Occipital lobe (tissue), 3 donors: Measurements from ENCODE around the gene GALP. TPM values are rescaled to one million over a fixed set of nuclear protein-coding genes. Genes with fewer than 3 reads are reported as not detected.
"Not testable (repeated sequence)": the region's sequence is repeated elsewhere in the genome, so short reads cannot be mapped to it uniquely, and the experiment has no call there.

Source experiments
- DNase-seq: peaks from one replicate; lab custom pipeline; 2025; lab: John Stamatoyannopoulos, UW
- small RNA-seq: library from RNA; depleted of rRNA; stranded (forward); fragments of <200 nt; gene quantifications from one replicate; pipeline ENCODE3, GENCODE V24; 2014
- total RNA-seq: library from RNA; depleted of rRNA; stranded (reverse); fragments of >200 nt; gene quantifications from one replicate; pipeline ENCODE4 v1.2.3, GENCODE V29; 2014

GALP gene
- total RNA-seq, 1 donor from 2014 or later = not detected

DNA sequence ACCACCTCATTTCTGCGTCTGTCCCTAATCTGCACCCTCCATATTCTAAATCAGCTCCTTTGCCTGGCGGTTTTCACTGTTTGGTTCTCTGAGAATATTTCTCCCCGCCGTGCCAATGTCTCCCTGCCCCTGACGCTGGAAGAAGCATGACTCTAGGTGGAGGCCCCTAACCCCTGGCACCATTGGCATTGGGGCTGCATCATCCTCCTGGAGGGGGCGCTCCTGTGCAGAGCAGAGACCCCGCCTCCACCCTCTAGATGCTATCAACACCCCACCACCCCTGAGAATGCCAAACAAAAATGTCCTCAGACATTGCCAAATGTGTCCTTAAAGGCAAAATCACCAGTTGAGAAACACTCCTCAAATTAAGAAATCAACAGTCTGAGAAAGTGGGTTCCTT is 15.3 kb downstream of the GALP start:
- no peak for DNase-seq

DNA sequence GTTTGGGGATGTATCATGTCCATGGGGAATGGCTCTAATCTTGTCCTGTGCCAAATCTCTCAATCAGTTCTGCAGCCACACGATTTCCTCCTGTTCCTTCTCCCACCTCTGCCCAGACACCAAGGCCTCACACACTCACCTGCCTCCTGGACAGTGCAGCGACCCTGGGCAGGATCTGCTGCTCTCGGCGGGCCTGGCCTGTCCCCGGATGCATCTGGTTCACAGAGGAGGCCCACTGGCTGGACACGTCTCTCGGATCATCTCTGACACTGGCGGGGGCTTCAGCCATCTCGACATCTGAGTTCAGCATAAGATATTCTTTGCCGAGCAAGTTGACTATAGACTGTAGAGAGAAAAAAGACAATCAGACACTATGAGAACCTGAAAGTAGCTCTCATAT is 15.9 kb downstream of the GALP start:
- DNase-seq = no peak

DNA sequence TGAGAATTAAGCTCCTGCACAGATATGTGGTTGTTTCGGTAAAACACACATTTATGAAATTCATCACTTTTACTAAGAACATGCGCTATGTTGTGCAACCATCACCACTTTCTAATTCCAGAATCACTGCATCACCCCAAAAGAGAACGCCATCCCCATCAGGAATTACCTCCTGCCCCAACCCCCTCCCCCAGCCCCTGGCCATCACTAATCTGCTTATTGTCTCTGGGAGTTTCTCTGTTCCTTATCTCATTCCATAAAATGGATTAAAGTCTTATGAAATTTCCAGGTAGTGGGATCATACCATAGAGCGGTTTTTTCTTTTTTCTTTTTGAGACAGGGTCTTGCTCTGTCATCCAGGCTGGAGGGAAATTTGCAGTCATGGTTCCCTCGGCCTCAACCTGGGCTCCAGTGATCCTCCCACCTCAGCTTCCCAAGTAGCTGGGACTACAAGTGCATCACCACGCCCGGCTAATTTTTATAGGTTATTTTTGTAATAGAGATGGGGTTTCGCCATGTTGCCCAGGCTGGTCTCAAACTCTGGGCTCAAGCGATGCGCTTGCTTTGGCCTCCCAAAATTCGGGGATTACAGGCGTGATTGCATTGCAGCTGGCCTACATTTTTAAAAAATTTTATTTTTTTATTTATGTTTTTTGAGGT is 18.3 kb downstream of the GALP start:
- DNase-seq = no peak

DNA sequence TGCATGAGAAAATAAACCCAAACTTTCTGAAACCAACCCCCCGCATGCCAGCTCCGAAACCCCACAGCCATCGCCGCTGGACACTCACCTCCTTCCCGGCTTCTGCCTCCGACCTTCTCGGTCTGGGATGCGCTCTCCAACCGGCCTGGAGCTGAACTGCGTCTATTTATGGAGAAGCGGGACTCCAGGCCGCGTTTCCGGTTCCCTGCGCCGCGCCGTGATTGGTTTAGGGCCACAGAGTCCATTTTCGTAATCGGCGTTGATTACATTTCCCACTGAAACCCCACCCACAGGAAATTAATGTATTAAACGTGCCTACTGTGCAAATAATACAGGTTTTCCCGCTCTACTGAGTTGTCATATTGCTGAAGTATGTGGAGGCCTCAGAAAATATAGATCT is 21.8 kb downstream of the GALP start, which contains the start of gene ZSCAN5B:
ZSCAN5B (minus strand) TSS at position 138 of the 400 bp plus-strand sequence. CDS start 4,731 bp downstream, outside the sequence.
- not testable (repeated sequence) for DNase-seq

DNA sequence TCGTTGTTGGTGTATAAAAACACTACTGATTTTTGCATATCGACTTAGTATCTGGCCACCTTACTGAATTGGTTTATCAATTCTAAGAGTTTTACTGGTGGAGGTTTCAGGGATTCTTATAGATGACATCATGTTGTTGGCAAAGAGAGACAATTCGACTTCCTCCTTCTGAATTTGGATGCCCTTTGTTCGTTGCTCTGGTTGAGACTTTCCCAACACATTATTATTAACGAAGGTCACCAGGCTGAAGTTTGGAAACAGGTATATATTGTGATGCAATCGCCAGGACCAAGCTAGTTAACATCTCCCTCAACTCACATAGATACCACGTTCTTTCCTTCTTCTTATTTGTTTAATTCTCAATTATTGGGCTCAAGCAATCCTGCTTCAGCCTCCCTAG is 23.9 kb downstream of the GALP start:
- DNase-seq = no peak

DNA sequence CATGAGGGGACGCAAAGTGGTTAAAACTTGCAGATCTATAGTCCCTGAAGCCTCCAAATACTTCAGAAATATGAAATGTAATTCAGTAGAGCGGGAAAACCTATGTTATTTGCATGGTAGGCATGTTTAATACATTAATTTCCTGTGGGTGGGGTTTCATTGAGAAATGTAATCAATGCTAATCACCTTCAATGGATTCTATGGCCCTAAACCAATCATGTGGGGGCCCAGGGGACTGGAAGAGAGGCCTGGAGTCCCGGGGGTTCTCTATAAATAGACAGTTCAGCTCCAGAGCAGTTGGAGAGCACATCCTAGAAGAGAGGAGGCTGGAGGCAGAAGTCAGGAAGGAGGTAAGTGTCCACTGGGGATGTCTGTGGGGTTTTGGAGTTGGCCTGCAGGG is 26.2 kb downstream of the GALP start, which contains the start of gene ZSCAN5C:
ZSCAN5C (plus strand) TSS at position 301 of the 400 bp plus-strand sequence. CDS start 3,641 bp downstream, outside the sequence.
- DNase-seq = no peak

DNA sequence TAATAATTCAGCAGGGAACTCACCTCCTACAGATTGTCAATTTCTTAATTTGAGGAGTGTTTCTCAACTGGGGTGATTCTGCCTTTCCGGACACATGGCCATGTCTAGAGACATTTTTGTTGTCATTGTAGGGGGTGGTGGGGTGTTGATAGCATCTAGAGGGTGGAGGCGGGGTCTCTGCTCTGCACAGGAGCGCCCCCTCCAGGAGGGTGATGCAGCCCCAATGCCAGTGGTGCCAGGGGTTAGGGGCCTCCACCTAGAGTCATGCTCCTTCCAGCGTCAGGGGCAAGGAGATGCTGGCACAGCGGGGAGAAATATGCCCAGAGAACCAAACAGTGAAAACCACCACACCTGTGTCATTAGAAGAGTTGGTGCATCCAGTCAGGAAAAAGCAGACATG is 31.8 kb downstream of the GALP start:
- DNase-seq = not testable (repeated sequence)

DNA sequence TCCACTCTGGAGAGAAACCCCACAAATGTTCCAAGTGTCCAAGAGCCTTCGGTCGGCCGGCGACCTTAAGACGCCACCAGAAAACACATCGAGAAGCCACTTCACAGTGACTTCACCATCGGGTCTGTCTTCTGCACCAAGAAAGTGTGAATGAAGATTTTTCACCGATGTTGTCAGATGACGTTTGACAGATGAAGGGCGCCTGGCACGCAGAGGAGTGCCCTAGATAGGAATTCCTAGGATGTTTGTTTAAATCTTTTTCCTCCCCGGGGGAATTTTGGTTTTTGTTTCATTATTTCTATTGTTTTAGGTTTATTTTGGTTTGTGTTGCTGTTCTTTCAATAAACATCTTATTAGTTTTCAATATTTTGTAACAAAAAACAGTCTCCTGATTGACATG is 33.3 kb downstream of the GALP start:
- DNase-seq = no peak

DNA sequence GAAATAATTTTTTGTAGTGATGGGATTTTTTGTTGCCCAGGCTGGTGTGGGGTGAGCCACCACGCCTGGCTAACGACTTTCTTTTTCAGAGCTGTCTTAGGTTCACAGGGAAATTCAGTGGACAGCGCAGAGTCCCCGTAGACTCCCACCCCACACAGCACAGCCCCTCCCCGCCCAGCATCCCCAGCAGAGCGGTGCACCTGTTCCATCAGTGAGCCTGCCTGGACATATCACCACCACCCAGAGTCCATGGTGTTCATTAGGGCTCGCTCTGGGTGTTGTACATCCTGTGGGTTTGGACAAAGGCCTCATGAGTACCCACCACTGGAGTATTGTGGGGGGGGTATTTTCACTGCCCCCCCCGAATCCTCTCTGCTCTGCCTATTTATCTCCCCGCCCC is 34.2 kb downstream of the GALP start:
- DNase-seq = not testable (repeated sequence)

DNA sequence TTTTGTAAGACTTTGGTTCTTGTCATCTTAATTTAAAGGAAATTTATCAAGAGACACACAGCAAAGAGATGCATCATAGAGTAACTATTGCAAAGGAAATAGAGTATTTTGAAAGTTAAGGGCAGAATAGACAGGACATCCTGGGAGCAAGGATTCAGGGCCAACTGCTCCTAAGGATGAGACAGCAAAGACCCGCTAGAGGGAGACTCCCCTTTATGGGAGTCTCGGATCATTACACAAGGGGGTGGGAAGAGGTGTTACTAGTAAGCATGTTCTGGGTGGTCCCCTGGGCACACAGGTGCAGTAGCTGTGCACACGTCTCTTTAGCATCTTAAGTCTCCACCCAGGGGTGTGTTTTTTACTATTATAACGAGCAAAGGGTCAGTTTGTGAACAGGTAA is 35.9 kb downstream of the GALP start:
- no peak for DNase-seq

DNA sequence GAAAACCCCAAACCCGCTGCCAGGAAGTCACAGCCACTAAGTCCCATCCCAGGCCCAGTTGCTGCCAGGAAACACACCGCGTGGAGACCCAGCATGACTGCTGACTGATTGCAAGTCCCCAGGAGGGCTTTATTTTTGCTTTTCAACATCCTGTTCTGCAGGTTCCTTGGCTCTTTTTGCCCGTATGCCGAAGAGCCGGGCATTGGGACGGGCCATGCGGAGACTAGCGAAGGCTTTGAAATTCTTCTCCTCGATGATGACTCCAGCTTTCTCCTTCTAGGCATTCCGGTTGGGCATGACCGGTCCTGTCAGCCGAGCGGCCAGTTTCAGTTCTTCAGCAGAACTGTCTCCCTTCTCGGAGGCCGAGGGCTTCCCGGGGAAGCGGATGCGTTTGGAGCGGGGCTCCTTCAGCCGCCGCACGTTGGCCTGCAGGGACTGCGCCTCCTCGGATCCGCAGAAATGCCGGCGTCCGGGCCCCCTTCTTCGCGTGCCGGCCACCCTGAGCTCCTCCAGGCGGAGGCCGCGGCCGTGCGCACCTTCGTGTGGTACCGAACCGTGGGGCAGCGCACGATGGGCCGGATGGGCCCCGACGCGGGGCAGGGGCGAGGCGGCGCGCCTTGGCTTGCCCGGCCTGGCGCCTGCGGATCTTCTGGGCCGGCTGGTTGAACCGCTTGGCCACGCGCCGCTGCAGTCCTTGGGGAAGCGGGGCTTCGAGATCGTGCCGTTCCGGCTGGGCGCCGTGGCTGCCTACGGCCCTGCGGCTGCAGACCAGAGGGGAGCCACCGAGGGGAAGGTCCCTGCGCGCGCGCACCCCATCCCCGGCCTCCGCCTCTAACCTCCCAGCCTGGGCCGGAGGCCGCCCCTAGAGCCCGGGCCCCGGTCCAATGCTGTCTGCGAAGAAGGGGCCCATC is 41.5 kb downstream of the GALP start:
- no peak for DNase-seq

DNA sequence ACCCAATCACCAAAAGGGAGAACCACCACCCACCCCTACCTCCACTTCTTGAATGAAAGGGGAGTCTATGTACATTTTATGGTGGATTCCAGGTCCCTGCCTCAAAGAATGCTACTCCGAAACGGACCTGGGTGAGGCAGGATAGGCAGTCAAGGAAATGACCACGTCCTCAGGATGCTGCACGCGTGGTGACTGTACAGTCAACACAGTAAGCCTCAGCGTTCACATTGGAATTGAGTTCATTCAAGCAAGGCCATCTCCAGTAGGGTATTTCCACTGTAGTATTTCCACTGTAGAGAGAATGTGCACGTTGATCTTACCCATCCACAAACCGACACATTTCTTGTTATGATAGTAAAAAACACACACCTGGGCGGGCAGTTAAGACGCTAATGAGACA is 43.2 kb downstream of the GALP start:
- no peak for DNase-seq

DNA sequence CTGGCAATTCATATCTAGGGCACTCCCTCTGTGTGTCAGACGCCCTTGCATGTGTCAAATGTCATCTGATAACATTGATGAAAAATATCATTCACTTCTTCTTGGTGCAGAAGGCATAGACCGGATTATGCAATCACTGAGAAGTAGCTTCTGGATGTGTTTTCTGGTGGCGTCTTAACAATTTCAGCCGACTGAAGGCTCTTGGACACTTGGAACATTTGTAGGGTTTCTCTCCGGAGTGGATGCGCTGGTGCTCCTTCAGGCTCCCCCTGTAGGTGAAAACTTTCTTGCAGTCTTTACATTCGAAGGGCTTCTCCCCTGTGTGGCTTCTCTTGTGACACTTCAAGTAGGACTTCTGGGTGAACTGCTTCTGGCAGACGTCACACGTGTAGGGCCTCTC is 45.6 kb downstream of the GALP start:
- not testable (repeated sequence) for DNase-seq

DNA sequence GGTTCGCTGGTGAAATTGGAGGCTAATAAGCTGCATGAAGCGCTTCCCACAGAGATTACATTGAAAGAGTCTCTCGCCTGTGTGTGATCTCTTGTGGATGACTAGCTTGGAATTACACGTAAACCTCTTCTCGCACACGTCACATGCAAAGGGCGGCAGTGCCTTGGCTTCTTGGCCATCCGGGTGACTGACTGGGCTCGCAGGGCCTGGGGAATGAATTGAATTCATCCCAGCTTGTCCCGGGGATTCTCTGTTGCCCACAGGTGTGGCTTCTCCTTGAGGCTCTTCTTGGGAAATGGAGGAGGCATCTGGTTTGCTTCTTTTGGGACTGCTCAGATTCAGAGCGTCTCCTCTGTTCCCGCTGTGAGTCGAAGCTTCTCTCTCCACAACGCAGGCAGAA is 46.0 kb downstream of the GALP start:
- DNase-seq = no peak

DNA sequence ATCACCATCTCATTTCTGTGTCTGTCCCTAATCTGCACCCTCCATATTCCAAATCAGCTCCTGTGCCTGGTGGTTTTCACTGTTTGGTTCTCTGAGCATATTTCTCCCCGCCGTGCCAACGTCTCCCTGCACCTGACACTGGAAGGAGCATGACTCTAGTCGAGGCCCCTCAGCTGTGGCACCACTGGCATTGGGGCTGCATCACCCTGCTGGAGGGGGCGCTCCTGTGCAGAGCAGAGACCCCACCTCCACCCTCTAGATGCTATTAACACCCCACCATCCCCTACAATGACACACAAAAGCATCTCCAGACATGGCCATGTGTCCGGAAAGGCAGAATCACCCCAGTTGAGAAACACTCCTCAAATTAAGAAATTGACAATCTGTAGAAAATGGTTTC is 47.1 kb downstream of the GALP start:
- DNase-seq = no peak

DNA sequence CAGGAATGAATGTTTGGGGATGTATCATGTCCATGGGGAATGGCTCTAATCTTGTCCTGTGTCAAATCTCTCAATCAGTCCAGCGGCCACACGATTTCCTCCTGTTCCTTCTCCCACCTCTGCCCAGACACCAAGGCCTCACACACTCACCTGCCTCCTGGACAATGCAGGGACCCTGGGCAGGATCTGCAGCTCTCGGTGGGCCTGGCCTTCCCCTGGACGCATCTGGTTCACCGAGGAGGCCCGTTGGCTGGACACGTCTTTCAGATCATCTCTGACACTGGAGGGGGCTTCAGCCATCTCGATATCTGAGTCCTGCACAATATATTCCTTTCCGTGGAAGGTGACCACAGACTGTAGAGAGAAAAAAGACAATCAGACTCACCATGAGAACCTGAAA is 47.7 kb downstream of the GALP start:
- DNase-seq = no peak

Small RNAs within 50 kb of the gene (small RNA-seq; reads per million reads assigned to genes)
- gene AC024580.2 = not detected

Other genes with a start within 250 kb of the GALP start
- gene NLRP13, start 243.7 kb upstream of the GALP start, total RNA-seq = not detected
- not detected for gene NLRP8, start 228.2 kb upstream of the GALP start, total RNA-seq
- gene NLRP5, start 189.2 kb upstream of the GALP start, total RNA-seq = not detected
- 14.3 TPM for gene ZNF787, start 54.7 kb upstream of the GALP start, total RNA-seq
- 11.1 TPM for gene ZNF444, start 34.7 kb upstream of the GALP start, total RNA-seq
- gene ZSCAN5B, start 21.8 kb downstream of the GALP start, total RNA-seq = not detected
- gene ZSCAN5C, start 26.3 kb downstream of the GALP start, total RNA-seq = not detected
- gene EDDM13, start 96.7 kb downstream of the GALP start, total RNA-seq = not detected
- gene ZSCAN5A, start 138.8 kb downstream of the GALP start, total RNA-seq = 4.8 TPM
- gene ZNF582, start 217.5 kb downstream of the GALP start, total RNA-seq = 4.8 TPM
- gene ZNF583, start 228.3 kb downstream of the GALP start, total RNA-seq = 54.7 TPM